ENCODE data around the gene NADSYN1.

DNA sequence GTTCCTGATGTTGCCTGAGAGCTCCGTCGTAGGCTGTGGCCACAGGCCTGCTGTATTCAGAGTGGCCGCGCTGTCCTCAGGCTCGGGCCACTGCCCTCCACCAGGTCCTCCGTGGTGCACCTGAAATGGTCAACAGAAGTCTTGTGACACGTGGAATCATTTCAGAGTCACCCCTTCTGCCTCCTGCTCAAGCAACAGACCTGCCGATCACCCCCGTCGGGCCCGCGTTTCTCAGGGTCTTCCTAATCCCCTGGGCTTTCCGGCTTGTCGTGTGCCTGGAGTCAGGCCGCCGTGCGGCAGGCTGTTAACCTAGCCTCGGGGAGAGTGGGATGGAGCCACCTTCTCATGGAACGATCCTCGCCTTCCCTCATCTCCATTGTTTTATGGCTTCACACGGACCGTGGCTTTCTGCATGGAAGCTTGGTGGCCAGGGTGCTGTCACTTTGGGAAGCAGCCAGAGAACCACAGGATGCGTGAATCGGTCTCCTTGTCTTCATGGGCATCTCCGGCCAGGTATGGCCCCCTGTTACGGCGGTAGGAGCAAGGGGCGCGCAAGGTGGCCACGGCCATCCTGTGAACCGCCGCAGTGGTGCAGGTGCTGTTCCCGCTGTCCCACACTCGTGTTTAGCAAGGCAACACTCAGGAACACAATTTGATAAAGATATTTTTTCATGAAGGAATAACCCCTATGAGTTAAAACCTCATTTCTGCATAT lies 24.1 kb downstream of the NADSYN1 start:
- TF ChIP-seq EZH2 (IDR thresholded peaks at IDR 0.05; ENCODE audit: insufficient read depth, poor library complexity, severe bottlenecking) (no peak), EZH2phosphoT487 (IDR thresholded peaks at IDR 0.05; ENCODE audit: insufficient read depth, low read depth) (no peak)
